Activated CD8-positive, alpha-beta memory T cell treated with anti-CD3 and anti-CD28 coated beads for 48 hours (primary cell): ENCODE data around the gene SMIM27.
A peak's percentile ranks its signal among the peaks of the same experiment; 100 is the strongest.
"Not testable (repeated sequence)": the region's sequence is repeated elsewhere in the genome, so short reads cannot be mapped to it uniquely, and the experiment has no call there.

ENCODE experiments used
- DNase-seq, 3 experiments: peaks; one replicate each; pipeline ENCODE4 v3.0.0-alpha.2; 2020; ENCODE audit warnings: low read depth in 2 of 3, low spot score in 2 of 3

SMIM27 gene

DNA sequence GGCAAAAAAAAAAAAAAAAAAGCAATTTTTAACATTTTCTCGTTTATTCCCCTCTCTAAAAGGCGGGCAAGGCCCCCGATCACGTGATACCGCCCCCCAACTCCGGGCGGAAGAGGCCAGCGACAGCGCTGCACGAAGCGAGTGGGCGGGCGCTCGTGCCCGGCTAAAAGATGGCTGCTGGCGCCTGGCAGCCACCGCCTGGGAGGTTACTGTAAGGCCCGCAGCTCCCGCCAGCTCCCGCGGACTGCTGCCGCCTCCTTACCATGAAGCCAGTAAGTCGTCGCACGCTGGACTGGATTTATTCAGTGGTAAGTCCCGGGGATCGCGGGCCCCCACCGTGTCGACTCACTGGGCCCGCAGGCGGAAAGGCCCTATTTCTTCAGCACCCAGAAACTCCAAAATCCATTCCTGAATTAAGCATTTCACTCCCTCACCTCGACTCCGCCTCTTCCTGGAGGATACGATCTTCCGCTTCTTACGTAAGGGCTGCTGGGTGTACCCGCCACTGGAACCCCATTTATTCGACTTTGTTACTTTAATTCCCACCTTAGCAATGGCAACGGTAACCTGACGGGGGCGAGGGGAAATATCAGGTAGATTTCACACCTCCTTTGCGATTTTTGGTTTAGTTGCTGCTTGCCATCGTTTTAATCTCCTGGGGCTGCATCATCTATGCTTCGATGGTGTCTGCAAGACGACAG lies at the start of gene SMIM27, which contains the start of gene TOPORS:
Gene SMIM27 (plus strand): TSS at position 156 of the 701 bp plus-strand sequence. CDS start 108 bp downstream, at position 264.
Gene TOPORS (minus strand): TSS at position 415 of the 701 bp plus-strand sequence. CDS start 150 bp downstream, at position 265.
- peak; percentile 74 to 78 (median 75) for DNase-seq

DNA sequence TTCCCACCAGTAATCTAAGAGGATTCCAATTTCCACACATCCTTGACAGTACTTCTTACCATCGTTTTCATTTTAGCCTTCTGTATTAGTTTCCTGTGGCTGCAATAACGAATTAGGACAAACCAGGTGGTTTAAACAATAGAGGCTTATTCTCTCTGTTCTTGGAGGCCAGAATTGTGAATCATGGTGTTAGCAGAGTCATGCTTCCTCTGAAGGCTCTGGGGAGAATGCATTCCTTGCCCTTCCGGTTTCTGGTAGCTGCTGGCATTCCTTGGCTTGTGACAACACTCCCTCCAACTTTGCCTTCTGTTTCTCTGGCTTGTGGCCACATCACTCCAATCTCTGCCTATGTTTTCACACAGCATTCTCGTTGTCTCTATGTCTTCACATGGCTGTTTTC lies 49.7 kb upstream of the SMIM27 start:
- DNase-seq = no peak

GRCh38 chr9:32503008-32503407 lies 49.1 kb upstream of the SMIM27 start:
- DNase-seq = no peak

DNA sequence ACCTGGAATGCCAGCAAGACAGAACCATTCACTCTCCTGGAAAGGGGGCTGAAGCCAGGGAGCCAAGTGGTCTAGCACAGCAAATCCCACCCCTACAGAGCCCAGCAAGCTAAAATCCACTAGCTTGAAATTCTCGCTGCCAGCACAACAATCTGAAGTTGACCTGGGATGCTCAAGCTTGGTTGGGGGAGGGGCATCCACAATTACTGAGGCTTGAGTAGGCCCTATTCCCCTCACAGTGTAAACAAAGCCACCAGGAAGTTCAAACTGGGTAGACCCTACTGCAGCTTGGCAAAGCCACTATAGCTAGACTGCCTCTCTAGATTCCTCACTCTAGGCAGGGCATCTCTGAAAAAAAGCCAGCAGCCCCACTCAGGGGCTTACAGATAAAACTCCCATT lies 43.4 kb upstream of the SMIM27 start:
- DNase-seq = no peak

DNA sequence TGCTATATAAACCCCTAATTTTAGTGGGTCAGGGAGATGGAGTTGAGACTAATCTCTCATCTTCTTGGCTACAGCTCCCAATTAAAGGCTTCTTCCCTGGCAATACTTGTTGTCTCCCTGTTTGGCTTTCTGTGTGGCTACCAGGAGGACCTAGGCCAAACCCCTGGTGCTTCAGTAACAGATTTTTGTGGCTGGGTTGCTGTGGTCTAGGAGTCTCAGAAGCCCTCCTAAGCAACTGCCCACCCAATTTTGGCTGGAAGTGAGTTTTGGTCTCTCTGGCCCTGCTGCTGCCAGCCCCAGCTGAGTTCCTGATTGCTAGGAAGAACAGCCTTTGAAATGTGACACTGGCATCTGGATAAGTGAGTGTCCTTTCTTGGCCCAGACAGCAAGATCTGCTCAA lies 35.9 kb upstream of the SMIM27 start:
- no peak for DNase-seq

GRCh38 chr9:32518276-32518675 lies 33.9 kb upstream of the SMIM27 start:
- DNase-seq = no peak

DNA sequence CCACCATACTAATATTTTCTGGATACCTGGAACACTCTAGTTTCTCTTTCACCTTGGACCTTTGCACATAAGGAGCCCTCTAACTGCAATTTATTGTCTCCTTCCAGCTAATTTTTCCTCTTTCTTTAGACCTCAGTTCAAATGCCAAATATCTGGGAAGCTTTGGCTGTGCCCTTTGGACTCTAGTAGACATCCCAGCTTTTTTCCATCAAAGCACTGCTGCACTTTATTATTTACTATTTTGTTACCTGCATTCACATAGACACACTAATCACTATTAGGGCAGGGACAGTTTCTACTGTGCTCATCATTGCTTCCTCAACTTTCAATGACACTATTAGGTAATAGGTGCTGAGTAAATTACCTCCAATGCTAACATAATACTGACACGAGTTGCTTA lies 28.2 kb upstream of the SMIM27 start:
- no peak for DNase-seq

DNA sequence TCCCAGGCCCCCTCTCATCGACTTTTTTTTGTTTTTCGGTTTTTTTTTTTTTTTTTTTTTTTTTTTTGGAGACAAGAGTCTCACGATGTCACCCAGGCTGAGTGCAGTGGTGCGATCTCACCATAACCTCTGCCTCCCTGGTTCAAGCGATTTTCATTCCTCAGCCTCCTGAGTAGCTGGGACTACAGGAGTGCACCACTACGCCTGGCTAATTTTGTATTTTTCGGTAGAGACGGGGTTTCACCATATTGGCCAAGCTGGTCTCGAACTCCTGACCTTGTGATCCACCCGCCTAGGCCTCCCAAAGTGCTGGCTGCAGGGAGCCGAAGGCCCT lies 27.6 kb upstream of the SMIM27 start:
- not testable (repeated sequence) for DNase-seq

GRCh38 chr9:32524892-32525708 lies 27.0 kb upstream of the SMIM27 start:
- no peak for DNase-seq

- no peak for DNase-seq
Measured at GRCh38 chr9:32525709-32526030, 26.5 kb upstream of the SMIM27 start.

GRCh38 chr9:32526041-32526706 lies 26.0 kb upstream of the SMIM27 start, which contains the start of gene RIGI:
Gene RIGI, minus strand, starts transcription at chr9:32526196. Its CDS starts 30 bp downstream, at chr9:32526166.
- DNase-seq = peak; percentile 34 to 55 (median 39)

GRCh38 chr9:32526707-32527048 lies 25.4 kb upstream of the SMIM27 start:
- DNase-seq = no peak

DNA sequence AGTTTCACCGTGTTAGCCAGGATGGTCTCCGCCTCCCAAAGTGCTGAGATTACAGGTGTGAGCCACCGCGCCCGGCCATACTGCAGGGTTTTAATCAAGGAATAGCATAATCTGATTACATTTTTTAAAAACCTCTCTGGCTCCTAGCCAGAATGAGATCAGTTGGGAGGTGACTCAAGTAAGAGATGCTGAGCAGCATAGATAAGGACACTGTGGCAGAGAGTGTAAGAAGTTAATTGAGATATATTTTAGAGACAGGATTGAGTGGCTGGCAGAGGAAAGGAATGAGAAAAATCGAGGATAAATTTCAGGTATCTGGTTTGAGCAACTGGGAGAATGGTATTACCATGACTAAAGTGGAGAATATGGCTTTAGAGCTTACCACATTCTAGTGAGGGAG lies 18.8 kb upstream of the SMIM27 start:
- no peak for DNase-seq

- no peak for DNase-seq
Measured at GRCh38 chr9:32533816-32534215, 18.3 kb upstream of the SMIM27 start.

DNA sequence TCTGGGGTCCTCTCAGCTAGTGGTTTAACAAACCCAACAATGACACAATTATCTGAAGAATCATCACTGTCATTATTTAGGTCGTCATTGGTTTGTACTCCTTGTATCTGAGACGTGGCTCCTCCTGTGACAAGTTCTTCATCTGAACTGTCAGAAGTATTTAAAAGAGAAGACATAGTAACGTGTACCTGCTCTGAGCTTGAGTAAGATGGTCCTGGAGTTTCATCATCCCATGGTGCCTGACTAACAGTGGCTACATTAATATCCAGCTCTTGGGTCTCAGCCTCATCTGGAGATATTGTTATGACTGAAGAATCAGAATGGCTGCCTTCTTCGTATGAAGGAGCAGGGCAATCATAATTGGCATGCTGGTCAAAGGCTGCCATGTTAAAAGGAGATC lies 9.1 kb upstream of the SMIM27 start:
- no peak for DNase-seq

GRCh38 chr9:32545884-32546283 lies 6.2 kb upstream of the SMIM27 start:
- no peak for DNase-seq

- DNase-seq = not testable (repeated sequence)
Measured at GRCh38 chr9:32548213-32548612, 3.9 kb upstream of the SMIM27 start.

GRCh38 chr9:32550150-32550561 lies 2.0 kb upstream of the SMIM27 start:
- no peak for DNase-seq

- peak; percentile 79 to 85 (median 83) for DNase-seq
Measured at GRCh38 chr9:32550562-32551275, 1.4 kb upstream of the SMIM27 start.

GRCh38 chr9:32551276-32552051 lies 663 bp upstream of the SMIM27 start:
- DNase-seq = peak in 2 of 3 experiments; percentile 11 to 38

- DNase-seq = no peak
Measured at GRCh38 chr9:32554107-32554506, 2.0 kb downstream of the SMIM27 start.
